Activated T-cell treated with anti-CD3 and anti-CD28 coated beads for 24 hours (primary cell): ENCODE data around the gene SLC22A31.

Experiments used
- DNase-seq: peaks from one replicate; pipeline ENCODE4 v3.0.0-alpha.2; 2020; ENCODE audit warnings: low read depth

Gene SLC22A31

GRCh38 chr16:89164847-89165680 lies 35.3 kb downstream of the SLC22A31 start:
- no peak for DNase-seq

- DNase-seq: no peak
These were observed 35.9 kb downstream of the SLC22A31 start for GRCh38 chr16:89164436-89164835.

GRCh38 chr16:89163297-89163696 lies 37.0 kb downstream of the SLC22A31 start:
- DNase-seq: no peak

- no peak for DNase-seq
These were observed 38.3 kb downstream of the SLC22A31 start for GRCh38 chr16:89161763-89162713.

GRCh38 chr16:89160977-89161701 lies 39.2 kb downstream of the SLC22A31 start:
- DNase-seq: no peak

- no peak for DNase-seq
These were observed 40.4 kb downstream of the SLC22A31 start for GRCh38 chr16:89159850-89160354.

GRCh38 chr16:89159066-89159849 lies 41.1 kb downstream of the SLC22A31 start:
- no peak for DNase-seq

- no peak for DNase-seq
These were observed 42.6 kb downstream of the SLC22A31 start for GRCh38 chr16:89157778-89158177.

GRCh38 chr16:89156740-89157645 lies 43.3 kb downstream of the SLC22A31 start:
- no peak for DNase-seq

- DNase-seq: no peak
These were observed 44.2 kb downstream of the SLC22A31 start for GRCh38 chr16:89155851-89156739.

- DNase-seq: no peak
These were observed 45.1 kb downstream of the SLC22A31 start for GRCh38 chr16:89155184-89155679.

- DNase-seq: no peak
These were observed 45.8 kb downstream of the SLC22A31 start for GRCh38 chr16:89154390-89155183.

- no peak for DNase-seq
These were observed 46.5 kb downstream of the SLC22A31 start for GRCh38 chr16:89153848-89154271.

GRCh38 chr16:89152831-89153700 lies 47.3 kb downstream of the SLC22A31 start:
- no peak for DNase-seq

- DNase-seq: no peak
These were observed 49.4 kb downstream of the SLC22A31 start for GRCh38 chr16:89150981-89151380.

- DNase-seq: no peak
These were observed 50.1 kb downstream of the SLC22A31 start for GRCh38 chr16:89150090-89150835.
